NCI-H1092 treated with DMSO at 0.1 percent for 48 hours (cell line): ENCODE data around the gene PITX1.

Experiments
- DNase-seq: peaks from one replicate; lab custom pipeline; 2025; lab: John Stamatoyannopoulos, UW

PITX1 gene

DNA sequence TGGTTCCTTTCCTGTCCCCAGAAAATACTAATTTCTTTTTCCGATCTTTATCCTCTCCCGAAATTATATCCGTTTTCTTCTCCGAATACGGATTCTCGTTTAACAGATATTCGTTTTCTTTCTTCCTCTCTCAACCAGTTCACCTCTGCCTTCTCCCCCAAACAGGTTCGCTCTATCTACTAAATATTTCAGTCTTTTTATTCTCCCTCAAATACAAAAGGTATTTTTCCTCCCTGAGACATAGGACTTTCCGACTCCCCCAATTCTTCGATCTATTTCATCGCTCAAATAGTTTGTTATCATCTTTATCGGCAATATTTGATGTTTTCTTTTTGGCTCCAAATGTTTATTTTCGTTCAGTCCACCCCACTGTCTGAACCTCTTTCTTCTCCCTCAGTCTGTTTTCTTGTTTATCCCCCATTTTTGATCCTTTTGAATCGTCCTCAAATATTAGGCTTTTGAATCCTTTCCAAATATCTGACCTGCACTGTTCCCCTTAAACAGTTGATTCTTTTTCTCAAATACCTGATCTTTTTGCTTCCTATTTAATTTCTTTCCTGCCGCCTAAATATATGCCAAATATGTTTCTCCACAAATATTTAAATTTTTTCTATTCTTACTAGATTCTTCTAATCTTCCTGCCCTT lies 4.4 kb downstream of the PITX1 start:
- no peak for DNase-seq

DNA sequence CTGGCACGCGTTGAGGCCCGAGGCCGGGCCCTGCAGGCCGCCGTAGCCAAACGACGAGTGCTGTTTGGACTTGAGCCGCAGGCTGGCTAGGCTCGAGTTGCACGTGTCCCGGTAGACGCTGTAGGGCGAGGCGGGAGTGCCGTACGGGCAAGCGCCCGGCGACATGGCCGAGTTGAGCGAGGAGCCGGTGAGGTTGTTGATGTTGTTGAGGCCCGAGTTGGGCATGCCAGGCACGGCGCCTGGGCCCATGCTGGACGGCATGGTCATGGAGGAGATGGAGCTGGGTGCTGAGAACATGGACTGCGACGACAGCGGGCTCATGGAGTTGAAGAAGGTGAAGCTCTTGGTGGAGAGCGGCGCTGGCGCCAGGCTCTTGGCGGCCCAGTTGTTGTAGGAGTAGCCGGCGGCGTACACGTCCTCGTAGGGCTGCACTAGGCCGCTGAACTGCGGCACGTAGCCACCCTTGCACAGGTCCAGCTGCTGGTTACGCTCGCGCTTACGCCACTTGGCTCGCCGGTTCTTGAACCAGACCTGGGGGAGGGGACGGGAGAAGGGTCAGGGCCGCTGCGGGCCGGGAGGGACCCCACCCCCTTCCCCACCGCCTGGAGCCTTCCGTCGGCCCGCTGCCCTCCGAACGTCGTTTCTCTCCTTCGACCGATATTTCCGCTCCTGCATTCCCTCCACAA lies 5.1 kb downstream of the PITX1 start:
- no peak for DNase-seq

DNA sequence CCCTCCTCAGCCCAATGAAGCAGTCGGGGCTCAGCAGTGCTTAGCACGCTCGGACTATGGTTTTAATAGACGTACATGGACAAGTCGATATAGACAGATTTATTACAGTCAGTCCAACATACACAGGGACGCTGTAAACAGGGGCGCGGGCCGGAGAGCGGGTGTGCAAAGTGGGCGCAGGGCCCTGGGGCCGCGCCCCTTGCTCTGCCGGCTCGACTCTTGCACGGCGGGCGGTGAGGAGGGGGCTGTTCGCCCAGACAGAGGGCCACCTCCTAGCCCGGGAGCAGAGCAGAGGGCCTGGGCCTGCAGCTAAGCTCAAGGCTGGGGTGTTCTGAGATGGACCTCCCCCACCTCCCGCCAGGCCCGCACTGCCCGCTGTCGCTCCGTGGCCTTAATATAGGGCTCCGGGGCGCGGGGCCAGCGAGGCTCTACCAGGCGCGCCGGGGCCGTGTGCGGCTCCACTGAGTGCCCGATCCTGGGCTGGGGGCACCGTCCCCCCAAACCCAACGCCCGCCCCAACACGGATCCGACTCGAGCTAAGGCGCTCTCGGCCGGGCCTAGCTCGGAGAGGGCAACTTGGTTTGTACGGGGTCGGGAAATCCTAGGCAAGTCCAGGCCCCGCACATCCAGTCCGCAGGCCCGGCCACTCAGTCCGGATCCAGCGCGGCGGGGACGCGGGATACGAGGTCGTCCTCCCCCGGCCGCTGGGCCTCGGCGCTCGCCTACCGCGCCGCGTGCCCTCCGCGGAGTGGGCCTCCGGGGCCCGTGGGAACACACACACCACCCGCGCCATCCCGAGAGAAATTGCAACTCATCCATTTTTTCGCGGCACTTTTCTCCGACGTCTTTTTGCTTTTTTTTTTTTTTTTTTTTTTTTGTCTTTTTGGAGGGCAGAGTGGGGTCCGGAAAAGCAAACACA lies 6.1 kb downstream of the PITX1 start:
- DNase-seq: no peak

DNA sequence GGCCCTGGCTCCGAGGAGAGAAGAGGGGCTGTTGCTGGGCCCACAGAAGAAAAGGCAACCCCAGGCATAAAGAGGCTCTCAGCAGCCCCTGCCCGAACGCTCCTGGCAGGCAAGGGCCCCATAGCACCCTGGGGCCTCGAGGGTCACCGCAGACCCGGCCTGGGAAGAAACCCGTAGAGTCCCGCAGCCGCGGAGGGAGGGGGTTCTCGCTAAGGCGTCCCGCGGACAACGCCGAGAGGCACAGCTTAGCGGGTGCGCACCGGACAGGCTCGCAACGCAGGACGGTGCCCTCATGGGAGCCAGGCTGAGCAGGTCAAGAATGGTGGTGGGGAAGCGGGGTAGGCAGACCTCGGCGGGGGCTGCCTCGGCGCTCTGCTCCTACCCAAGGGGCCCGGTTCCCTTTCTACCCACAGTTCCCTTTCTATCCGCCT lies 6.7 kb downstream of the PITX1 start:
- no peak for DNase-seq

DNA sequence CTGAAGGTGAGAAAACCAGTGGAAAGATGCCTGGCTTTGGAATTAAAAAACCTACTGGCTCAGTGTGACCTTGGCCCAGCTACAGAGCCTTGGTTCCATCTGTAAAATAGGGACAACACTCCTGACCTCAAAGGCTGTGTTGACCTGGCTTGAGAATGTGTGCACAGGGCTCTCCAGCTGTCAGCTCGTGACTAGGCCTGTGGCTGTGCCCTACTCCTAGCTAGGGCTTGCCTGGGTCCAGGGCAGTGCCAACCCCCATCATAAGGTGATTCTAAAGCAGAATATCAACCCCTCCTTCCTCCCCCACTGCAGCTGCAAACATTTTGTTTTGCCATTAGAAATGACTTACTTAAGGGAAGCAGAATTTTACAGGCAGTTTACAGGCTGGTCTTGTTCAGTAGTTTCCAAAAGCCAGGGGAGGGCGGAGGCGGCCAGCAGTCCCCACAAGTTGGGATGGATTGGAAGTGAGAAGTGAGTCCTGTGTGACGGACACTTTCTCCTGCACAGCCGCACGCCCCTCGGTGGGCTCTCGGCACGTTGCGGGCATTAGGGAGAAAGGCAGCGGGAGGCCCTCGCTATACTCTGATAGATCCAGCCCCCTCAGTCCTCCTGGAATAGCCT lies 7.3 kb downstream of the PITX1 start:
- no peak for DNase-seq

DNA sequence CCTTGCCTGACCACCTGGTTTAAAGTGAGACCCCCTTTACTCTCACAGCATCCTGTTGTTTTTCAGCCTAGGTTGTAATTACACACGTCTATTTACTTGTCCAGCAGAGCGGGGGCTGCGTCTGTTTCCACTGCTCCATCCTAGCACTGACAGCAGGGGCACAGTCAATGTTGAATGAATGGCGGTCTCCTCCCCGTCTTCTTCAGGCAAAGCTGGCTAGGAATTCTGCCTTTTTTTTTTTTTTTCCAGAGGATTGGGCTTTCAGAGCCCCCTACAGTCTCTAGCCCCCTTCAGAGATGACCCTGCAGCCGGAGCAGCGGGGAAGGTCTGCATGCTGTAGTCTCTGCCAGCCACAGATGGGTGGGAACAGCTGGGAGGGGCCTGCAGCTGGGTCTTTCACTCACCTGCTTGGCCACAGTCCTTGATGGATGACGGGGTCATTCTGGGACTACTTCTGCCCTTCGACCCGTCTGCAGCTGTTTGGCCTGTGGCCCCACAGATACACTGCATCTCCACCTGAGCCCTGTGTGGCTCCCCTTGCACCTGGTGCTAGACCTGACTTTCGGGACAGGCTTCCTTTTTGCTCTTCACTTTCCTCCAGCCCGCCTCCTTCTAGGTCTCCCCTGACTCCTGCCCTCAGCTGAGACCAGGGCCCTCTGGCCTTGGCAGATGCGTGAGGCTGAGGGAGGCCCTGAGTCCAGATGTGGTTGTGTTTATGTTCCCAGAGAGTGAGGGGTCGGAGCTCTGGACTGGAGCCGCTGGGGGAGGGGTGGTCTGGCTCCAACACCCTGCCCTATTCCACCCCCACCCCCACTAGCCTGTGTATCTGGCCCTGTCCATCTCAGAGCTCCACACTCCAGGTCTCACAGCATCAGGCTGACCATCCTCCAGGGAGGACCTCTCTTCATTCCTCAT lies 8.0 kb downstream of the PITX1 start:
- DNase-seq: no peak

DNA sequence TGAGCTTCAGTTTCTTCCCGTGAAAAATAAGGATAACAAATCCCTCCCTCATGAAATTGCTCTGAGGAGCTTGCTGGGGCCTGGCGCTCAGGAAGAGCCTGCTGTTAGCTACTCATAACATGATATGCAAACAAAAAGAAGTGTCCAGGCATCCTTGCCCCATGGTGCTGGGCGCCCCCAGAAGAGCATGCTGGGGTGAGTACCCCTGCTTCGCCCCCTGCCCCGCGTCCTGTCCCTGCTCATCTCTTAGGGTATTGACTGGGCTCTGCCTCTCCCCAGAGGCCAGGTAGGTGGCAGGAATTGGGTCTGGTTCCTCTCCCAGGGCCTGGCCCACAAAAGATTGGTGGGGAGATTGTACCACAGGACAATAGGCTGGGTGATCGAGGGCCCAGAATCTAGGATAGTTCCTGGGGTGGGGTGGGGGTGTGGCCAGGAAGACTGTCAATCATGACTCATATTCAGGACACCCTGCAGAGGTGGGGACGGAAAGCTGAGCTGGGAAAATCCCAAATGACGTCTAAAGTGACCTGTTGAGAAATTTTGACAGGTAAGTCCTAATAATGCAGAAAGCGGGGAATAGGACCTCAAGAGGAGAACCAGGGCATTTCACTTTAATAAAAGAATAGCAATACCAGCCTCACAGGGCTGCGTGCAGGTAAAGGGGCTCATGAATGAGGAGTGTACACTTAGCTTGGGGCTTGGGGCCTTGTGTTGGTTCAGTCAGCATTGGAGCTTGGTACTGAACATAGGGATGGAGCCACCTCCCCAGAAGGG lies 8.9 kb downstream of the PITX1 start:
- no peak for DNase-seq

DNA sequence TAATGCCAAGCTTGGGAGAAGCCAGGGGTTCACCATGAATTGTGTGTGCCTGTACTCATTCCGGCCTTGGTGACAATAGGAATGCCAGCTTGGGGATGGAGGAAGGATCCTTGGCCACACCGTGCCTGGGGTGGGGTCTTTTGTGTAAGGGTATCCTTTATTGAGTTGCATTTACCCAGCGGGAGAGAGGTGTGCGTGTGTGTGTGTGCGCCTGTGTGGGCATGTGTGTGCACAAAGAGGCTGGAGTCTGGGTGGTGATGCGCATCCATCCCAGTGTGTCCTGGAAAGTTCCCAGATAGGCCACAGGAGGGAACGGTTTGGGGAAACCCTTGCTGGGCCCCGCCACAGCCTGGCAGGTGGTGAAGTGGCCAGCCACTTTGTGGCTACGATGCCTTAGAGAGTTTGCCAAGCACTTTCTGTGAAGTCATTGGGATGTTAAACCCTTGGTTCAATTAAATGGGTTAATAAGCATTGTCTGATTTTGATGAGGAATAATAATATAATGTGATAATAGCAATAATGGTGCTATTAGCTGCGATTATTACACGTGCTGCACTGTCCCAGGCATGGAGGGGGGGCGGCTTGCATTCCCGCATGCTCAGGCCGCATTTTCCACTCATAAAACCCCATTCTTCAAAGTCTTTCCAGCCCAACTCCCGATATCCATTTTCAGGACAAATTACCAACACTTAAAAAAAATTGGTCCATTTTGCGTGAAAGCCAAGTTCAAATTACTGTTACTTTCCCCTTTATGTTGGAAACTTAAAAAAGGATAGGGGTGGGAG lies 13.7 kb downstream of the PITX1 start:
- DNase-seq: no peak

DNA sequence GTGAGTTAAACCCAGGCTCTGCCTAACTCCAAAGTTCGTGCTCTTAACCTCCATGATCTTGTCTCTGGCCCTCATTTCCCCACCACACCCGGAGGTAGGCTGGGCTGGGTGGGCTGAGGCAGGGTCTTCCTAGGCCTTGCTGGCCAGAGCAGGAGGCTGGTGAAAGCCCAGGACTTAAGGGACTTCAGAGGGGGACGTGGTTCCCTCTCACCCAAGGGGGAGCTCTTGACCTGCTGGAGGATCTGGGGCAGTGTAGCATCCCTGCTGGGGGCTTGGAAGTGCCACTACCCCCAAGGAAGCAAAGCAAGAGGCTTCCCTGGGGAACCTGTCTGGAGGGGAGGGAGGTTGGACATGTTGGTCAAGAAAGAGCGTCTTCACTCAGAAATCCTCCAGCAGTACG lies 14.7 kb downstream of the PITX1 start:
- DNase-seq: no peak

DNA sequence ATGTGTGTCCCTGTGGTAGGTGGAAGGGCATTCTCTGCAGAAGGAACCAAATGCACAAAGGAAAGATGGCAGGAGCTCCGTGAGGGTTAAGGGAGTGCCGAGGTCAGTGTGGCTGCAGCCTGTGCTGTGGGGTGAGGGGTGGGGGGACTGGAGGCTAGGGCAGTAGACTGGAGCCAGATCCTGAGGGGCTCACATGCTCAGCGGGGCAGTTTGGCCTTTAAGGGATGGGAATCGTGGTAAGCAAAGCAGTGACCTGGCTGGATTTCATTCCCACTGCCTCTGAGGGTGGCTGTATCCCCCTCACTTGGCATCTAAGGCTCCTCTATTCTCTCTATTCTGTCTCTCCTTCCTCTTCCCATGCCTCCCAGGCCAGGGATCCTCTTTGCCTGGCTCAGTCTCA lies 15.6 kb downstream of the PITX1 start:
- DNase-seq: no peak

DNA sequence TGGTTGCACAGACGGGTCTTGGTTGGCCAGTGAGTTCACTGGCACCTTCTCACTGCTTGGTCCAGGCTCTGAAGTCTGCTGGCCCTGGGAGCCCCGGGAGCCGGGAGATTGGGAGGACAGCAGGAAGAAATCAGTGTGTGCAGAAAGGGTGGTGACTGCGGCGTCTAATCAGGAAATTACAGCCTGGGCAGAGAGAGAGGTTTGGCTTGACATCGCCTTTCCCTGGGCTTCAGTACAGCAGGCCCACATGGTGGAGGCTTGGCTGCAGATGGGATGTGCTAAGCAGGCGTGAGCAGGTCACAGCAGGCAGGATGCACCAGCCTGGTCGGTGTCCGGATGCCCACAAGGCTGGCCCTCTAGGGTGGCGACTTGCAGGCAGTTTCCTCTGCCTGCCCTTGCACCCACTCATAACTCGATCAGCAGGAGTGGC lies 17.2 kb downstream of the PITX1 start:
- no peak for DNase-seq

DNA sequence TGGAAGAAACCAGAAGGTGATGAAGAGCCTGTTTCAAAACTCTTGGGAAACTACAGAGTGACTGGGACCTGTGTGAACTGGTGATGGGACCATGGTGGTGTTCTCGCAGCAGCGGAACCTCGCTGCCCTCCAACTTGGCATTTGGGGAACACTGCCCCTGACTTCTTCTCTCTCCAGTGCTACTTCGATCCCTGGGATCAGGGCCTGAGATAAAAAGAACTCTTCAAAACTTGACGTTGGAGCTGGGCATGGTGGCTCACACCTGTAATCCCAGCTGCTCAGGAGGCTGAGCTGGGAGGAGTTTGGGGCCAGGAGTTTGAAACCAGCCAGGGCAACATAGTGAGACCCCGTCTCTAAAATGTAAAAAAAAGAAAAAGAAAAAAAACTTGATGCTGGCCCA lies 18.1 kb downstream of the PITX1 start:
- DNase-seq: no peak

DNA sequence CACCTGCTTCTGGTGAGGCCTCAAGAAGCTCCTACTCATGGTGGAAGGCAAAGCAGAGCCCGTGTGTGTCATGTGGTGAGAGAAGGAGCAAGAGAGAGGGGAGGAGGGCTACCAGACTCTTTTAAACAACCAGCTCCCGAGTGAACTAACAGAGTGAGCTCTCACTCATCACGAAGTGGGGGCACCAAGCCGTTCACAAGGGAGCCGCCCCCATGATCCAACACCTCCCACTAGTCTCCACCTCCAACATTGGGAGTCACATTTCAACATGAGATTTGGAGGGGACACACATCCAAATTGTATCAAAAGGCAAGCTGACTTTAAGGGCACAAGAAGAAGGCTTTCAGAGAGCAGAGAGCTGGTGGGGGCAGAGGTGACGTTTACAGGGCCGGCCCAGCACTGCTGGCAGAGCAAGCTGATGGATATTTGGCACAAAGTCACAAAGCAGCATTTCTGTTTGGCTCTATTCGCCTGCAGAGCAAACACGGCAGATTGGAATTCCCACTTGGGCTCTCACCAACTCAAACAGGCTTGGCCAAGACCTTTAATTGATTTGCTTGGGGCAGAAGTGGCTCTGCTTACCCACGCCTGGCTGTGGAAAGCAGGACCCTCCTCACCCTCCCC lies 20.0 kb downstream of the PITX1 start:
- DNase-seq: peak; percentile 23

DNA sequence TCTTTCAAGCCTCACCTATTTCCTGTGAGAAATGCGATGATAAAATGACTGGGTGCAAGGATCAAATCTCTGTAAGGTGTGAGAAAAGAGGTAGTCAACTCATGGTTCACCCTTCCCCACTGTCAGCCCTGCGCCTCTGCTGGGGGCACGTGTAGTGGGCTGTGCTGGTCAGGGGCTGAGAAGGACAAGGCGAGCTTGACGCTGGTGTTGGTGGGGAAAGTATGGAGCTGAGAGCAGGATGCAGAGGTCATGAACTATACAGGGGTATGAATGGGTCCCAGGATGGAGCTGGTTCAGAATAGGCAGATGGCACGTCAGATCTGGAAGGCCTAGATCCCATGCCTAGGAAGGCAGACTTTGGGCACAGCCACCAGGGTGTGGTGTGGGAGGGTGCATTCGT lies 20.6 kb downstream of the PITX1 start:
- no peak for DNase-seq

DNA sequence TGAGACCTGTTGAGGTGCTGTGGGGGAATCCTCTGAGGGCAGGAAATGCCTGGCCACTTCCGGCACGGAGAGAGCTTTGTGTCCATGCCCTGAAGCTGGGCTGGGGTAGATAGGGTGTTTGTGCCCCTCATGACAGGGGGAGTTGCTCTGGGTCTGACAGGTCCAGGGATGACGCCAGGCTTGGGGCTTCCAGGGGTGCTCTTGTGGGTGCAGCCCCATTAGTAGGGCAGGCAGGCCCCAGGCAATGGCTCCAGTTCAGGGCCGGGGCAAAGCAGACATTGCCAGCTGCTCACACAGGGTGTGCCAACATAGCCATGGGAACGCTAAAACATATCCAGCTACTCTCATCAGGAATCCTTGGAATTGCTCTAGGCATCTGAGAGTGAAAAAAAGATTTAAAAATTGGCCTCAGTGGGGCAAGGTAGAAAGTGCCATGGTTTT lies 21.1 kb downstream of the PITX1 start:
- no peak for DNase-seq

DNA sequence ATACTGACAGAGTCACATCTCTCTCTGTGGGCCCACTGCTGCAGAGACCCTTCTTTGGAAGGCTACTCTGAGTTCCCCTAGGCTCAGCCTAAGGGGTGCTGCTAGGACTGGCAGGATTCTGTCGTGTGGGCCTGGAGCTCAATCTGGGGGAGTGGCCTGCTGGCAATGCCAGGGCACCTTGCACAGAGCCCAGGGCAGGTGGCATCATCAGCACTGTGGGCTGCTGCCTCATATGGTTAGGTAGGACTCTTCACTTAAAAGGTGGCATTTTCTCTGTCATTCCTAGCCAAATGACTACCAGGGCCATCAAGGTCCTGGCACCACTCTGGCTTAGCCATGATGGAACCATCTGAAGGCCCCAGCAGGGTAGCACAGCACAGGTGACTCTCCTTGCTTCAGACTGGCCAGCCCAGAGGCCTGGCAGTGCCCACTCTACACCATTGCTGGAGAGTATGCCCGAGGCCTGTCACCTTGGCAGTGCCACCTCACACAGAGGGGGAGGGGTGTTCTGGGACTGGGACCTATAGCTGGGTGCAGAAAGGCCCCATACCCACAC lies 21.9 kb downstream of the PITX1 start:
- DNase-seq: no peak

DNA sequence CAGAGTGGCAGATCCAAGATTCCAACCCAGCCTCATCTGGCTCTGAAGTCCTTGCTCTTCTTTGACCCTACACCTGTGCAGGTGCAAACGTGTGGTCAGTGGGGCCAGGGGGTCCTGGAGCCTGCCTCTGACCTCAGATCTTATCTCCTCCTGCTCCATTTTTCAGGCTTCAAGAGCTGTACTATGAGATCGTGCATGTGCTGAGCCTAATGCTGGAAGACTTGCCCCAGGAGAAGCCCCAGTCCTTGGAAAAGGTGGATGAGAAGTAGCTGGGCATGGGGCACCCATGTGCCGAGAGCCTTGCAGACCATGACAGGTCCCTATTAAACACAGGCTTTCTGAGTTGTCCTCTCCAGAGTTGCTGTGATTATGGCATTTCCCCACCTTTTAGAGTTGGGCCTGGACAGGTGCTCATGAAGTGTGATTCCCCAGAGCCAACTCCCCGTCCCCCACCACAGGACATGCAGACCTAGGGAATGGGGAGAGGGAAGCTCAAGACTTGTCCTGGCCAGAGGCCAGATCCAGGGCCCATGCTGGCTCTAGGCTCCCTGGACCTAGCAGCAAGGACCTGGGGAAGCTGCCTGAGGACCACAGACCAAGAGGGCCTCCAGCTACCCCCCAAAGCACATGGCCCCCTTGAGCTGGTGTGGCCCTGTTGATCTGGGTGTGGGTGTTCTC lies 22.5 kb downstream of the PITX1 start:
- DNase-seq: no peak
